HCT116 (cell line): Measurements from ENCODE around the gene FHOD3. TPM values are rescaled to one million over a fixed set of nuclear protein-coding genes. Genes with fewer than 3 reads are reported as not detected.

Experiments
- ATAC-seq: fragments of 200-7000 bp; cut with Tn5 transposase; 2 replicates; pipeline ENCODE4 v1.9.1; 2020; ENCODE audit warnings: mild to moderate bottlenecking, moderate library complexity
- BruUV-seq: library from RNA; stranded (reverse); fragments of 400-500 nt; replicated peaks from 2 replicates; lab custom pipeline; 2021; lab: Mats Ljungman, UMichigan
- CTCF ChIA-PET: fragments of 300-600 bp; sonication (Branson Sonifier 250); formaldehyde crosslinking; loops from one replicate; lab custom pipeline; 2021; ENCODE audit warnings: antibody characterized with exemption; lab: Charles Lee
- POLR2A ChIA-PET: fragments of 300-600, 350-600 bp; sonication (Branson Sonifier 250); formaldehyde crosslinking; loops from one replicate; lab custom pipeline; 2021; ENCODE audit warnings: antibody characterized with exemption; lab: Charles Lee
- RAD21 ChIA-PET, 2 experiments: fragments of 300-600 bp; sonication (Branson Sonifier 250); formaldehyde crosslinking; loops; one replicate each; lab custom pipeline; 2023; ENCODE audit warnings: low total read pairs in 2 of 2; ENCODE audit not compliant: uncharacterized antibody in 2 of 2, unreplicated experiment in 2 of 2, low non-redundant PET in 1 of 2; lab: Charles Lee
- DNase-seq: peaks from one replicate; pipeline ENCODE4 v3.0.0-alpha.2; 2010; ENCODE audit warnings: low read depth, low spot score
- H2AFZ ChIP-seq: fragments of 200-600 bp; shearing (Covaris generic), sonication (generic); 2 replicates; pipeline ENCODE4 v1.6.1; 2017; ENCODE audit warnings: low read depth, mixed run types, mixed read lengths, antibody characterized with exemption, low read length; ENCODE audit not compliant: poor library complexity, severe bottlenecking
- H3K27ac ChIP-seq: 2 replicates; pipeline ENCODE4 v1.5.1; 2012; ENCODE audit warnings: low read depth, low read length
- H3K27me3 ChIP-seq: fragments of 200-600 bp; sonication (generic); 2 replicates; pipeline ENCODE4 v1.6.1; 2016; ENCODE audit warnings: mixed run types, low read length, mixed read lengths; ENCODE audit not compliant: insufficient read depth
- H3K36me3 ChIP-seq, 2 experiments: fragments of 200-500 bp in 1 of 2; fragments of 200-600 bp in 1 of 2; sonication (Bioruptor generic) in 1 of 2; sonication (generic) in 1 of 2; 2 replicates each; pipeline versions ENCODE4 v1.5.1 to v1.6.1; 2014 to 2016; ENCODE audit warnings: low read length in 2 of 2, inconsistent platforms in 1 of 2, mixed read lengths in 1 of 2, mixed run types in 1 of 2; ENCODE audit not compliant: insufficient read depth in 2 of 2, control insufficient read depth in 1 of 2
- H3K4me1 ChIP-seq, 2 experiments: fragments of 200-600 bp in 1 of 2; sonication (generic) in 1 of 2; 2 replicates each; pipeline versions ENCODE4 v1.5.1 to v1.6.1; 2012 to 2017; ENCODE audit warnings: low read length in 2 of 2, inconsistent platforms in 1 of 2, mild to moderate bottlenecking in 1 of 2, mixed read lengths in 1 of 2, mixed run types in 1 of 2, moderate library complexity in 1 of 2; ENCODE audit not compliant: insufficient read depth in 2 of 2, control insufficient read depth in 1 of 2
- H3K4me2 ChIP-seq: fragments of 200-600 bp; sonication (generic); 2 replicates; pipeline ENCODE4 v1.6.1; 2017; ENCODE audit warnings: mixed run types, low read length, mixed read lengths
- H3K4me3 ChIP-seq, 2 experiments: fragments of 200-600 bp in 1 of 2; sonication (generic) in 1 of 2; replicated peaks in 1 of 2; 2 replicates each; pipeline ENCODE4 v1.5.1; 2011 to 2016; ENCODE audit warnings: low read length in 2 of 2, control low read depth in 1 of 2, low read depth in 1 of 2, mild to moderate bottlenecking in 1 of 2, mixed read lengths in 1 of 2, mixed run types in 1 of 2
- H3K79me2 ChIP-seq: fragments of 200-600 bp; sonication (generic); 2 replicates; pipeline ENCODE4 v1.6.1; 2017; ENCODE audit warnings: mild to moderate bottlenecking, mixed run types, low read length, moderate library complexity, mixed read lengths; ENCODE audit not compliant: insufficient read depth
- H3K9ac ChIP-seq: fragments of 200-600 bp; sonication (generic); 2 replicates; pipeline ENCODE4 v1.6.1; 2016; ENCODE audit warnings: low read length, mixed read lengths
- H3K9me2 ChIP-seq: fragments of 200-600 bp; sonication (generic), shearing (Covaris generic); 2 replicates; pipeline ENCODE4 v1.6.1; 2017; ENCODE audit warnings: mixed run types, mild to moderate bottlenecking, moderate library complexity; ENCODE audit not compliant: insufficient read depth
- H3K9me3 ChIP-seq, 2 experiments: fragments of 200-500 bp in 1 of 2; fragments of 200-600 bp in 1 of 2; sonication (Bioruptor generic) in 1 of 2; sonication (generic) in 1 of 2; 2 replicates each; pipeline ENCODE4 v1.6.1; 2014 to 2017; ENCODE audit warnings: low read length in 2 of 2, mixed read lengths in 2 of 2, inconsistent platforms in 1 of 2, low read depth in 1 of 2, mild to moderate bottlenecking in 1 of 2, mixed run types in 1 of 2, moderate library complexity in 1 of 2; ENCODE audit not compliant: control insufficient read depth in 1 of 2, insufficient read depth in 1 of 2
- H4K20me1 ChIP-seq: fragments of 200-600 bp; sonication (generic), shearing (Covaris generic); 2 replicates; pipeline ENCODE4 v1.6.1; 2017; ENCODE audit warnings: mixed run types, mild to moderate bottlenecking, moderate library complexity; ENCODE audit not compliant: insufficient read depth
- CEBPB ChIP-seq: IDR thresholded peaks from 2 replicates; pipeline ENCODE4 v1.6.1; 2012; ENCODE audit warnings: low read depth
- EGR1 ChIP-seq: IDR thresholded peaks from 2 replicates; pipeline ENCODE4 v1.6.1; 2012; ENCODE audit warnings: low read depth
- EZH2 ChIP-seq: fragments of 200-600 bp; sonication (generic); IDR thresholded peaks from 2 replicates; pipeline ENCODE4 v1.6.1; 2017; ENCODE audit warnings: antibody characterized with exemption, mixed run types
- EZH2phosphoT487 ChIP-seq: fragments of 200-600 bp; IDR thresholded peaks from 2 replicates; pipeline ENCODE4 v1.6.1; 2018; ENCODE audit warnings: antibody characterized with exemption, borderline replicate concordance
- FOSL1 ChIP-seq: IDR thresholded peaks from 2 replicates; pipeline ENCODE4 v1.6.1; 2012; ENCODE audit warnings: low read depth
- JUND ChIP-seq: IDR thresholded peaks from 2 replicates; pipeline ENCODE4 v1.6.1; 2012
- POLR2AphosphoS5 ChIP-seq: IDR thresholded peaks from 2 replicates; pipeline ENCODE4 v1.6.1; 2011; ENCODE audit warnings: mild to moderate bottlenecking, low read depth, low read length, moderate library complexity
- SIN3A ChIP-seq: IDR thresholded peaks from 2 replicates; pipeline ENCODE4 v1.6.1; 2012; ENCODE audit warnings: low read depth
- SP1 ChIP-seq: IDR thresholded peaks from 2 replicates; pipeline ENCODE4 v1.6.1; 2012; ENCODE audit warnings: low read depth
- YY1 ChIP-seq: IDR thresholded peaks from 2 replicates; pipeline ENCODE4 v1.6.1; 2011; ENCODE audit warnings: low read length, low read depth, moderate library complexity, mild to moderate bottlenecking; ENCODE audit not compliant: insufficient replicate concordance; ENCODE audit errors: extremely low read depth
- ZFX ChIP-seq: fragments of 450-650 bp; IDR thresholded peaks from 2 replicates; pipeline ENCODE4 v1.6.1; 2017
- intact Hi-C: fragments of 100-400 bp; cut with micrococcal nuclease; formaldehyde crosslinking; loops from 2 replicates; pipeline ENCODE4 v1.10.0; 2022
- total RNA-seq: library from RNA; stranded (reverse); gene quantifications from one replicate; pipeline ENCODE4 v1.2.1, GENCODE V29; 2021; ENCODE audit not compliant: unreplicated experiment
- TF ChIP-seq, protein P1 (sequence below): IDR thresholded peaks from 2 replicates; pipeline ENCODE4 v1.6.1; 2012

The FHOD3 gene
- total RNA-seq, 1 experiment from 2014 or later, result 4.0 TPM

DNA sequence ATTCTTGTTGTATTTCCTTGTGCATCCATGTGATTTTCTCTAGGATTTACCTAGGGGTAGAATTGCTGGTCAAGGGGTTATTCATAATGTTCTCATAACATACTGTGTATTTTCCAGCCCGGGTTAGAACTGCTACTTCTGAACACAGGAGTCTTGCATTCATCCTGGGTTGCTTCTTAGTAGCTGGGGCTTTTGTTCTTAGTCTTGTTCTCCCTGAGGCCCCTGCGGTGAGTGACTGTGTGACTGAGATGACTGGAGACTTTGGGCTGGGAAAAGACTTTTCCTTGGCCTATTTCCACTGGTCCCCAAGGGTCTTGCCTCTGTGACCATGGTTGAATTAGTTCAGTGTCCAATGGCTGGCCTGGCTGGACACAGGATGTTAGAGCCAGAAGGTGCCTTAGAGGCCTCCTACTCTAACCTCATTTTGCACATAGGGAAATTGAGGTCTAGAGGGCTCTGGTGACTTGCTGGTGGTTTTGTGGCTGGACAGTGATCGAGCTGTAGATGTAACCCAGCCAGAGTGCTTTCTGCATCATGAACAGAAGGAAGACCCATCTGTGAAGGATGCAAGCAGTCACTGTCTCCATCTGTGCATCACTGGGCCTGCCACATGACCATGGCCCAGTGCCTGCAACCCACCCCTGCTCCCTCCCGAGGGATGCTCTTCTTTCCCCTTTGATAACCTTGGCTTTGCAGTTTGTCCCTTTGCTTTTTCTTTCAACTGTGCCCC lies 233.3 kb downstream of the FHOD3 start:
- intact Hi-C loops, result no loop called here
- Histone ChIP-seq H3K4me2 (no peak overlapping the region), H3K27ac (no peak overlapping the region), H3K4me1 (peaks cover 7% of the 10 kb centered on the region in 2 experiments; a peak in 2 of 4 replicates), H3K9me3 (no peaks in the 10 kb centered on the region), H2AFZ (no peak overlapping the region), H3K27me3 (no peaks in the 10 kb centered on the region), H3K36me3 (no peaks in the 10 kb centered on the region), H3K9ac (no peak overlapping the region), H3K9me2 (no peaks in the 10 kb centered on the region), H4K20me1 (no peaks in the 10 kb centered on the region), H3K4me3 (no peak overlapping the region), H3K79me2 (no peaks in the 10 kb centered on the region)
- ChIA-PET CTCF (no interaction called here), RAD21 (no interaction called here), POLR2A (no interaction called here)
- no peak for DNase-seq
- no peak for TF ChIP-seq EZH2phosphoT487
- TF ChIP-seq SP1, result no peak
- ATAC-seq, result no peak
- BruUV-seq, result no TSS peak

DNA sequence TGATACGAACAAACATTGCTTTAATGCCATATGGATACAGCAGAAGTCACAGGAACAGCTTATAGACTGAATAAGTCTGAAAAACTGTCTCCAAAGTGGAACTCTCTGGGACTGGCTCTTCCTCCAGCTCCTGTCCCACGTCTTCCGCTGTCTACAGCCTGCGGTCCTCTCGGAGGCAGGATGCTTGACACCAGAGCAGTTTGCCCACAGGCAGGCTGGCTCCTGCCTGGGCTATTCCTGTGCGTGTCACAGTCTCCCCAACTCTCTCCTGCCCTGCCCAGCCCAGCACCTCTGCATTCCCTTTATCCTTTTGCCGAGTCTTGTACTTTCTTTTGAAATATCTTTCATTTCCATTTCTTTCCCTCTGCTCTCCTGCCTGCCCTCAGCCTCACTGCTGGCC lies 234.1 kb downstream of the FHOD3 start:
- ChIA-PET POLR2A (no interaction called here), RAD21 (no interaction called here), CTCF (no interaction called here)
- Histone ChIP-seq H3K4me2 (no peak overlapping the region), H3K9me2 (no peaks in the 10 kb centered on the region), H4K20me1 (no peaks in the 10 kb centered on the region), H3K27me3 (no peaks in the 10 kb centered on the region), H2AFZ (no peak overlapping the region), H3K27ac (no peak overlapping the region), H3K79me2 (no peaks in the 10 kb centered on the region), H3K36me3 (no peaks in the 10 kb centered on the region), H3K4me1 (peaks cover 7% of the 10 kb centered on the region in 2 experiments; a peak in 2 of 4 replicates), H3K9ac (no peak overlapping the region), H3K4me3 (no peak overlapping the region), H3K9me3 (no peaks in the 10 kb centered on the region)
- DNase-seq, result no peak
- TF ChIP-seq SIN3A, result no peak
- no peak for TF ChIP-seq JUND
- TF ChIP-seq SP1, result no peak
- TF ChIP-seq CEBPB, result no peak
- no peak for TF ChIP-seq YY1
- TF ChIP-seq POLR2AphosphoS5, result no peak
- TF ChIP-seq EZH2, result no peak
- TF ChIP-seq FOSL1, result no peak
- no peak for TF ChIP-seq EGR1
- no peak for TF ChIP-seq ZFX
- TF ChIP-seq, protein P1, sequence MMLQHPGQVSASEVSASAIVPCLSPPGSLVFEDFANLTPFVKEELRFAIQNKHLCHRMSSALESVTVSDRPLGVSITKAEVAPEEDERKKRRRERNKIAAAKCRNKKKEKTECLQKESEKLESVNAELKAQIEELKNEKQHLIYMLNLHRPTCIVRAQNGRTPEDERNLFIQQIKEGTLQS, result no peak
- no TSS peak for BruUV-seq
- no peak for ATAC-seq
- intact Hi-C loops, result no loop called here
